NK-92 treated with Interleukin-12 subunit alpha and Interleukin-12 subunit beta, amount 100 ng/mL, for 24 hours (cell line): ENCODE results near the gene MSANTD3.
"Not testable (repeated sequence)": the region's sequence is repeated elsewhere in the genome, so short reads cannot be mapped to it uniquely, and the experiment has no call there.

ENCODE experiments used
- DNase-seq: peaks from one replicate; lab custom pipeline; 2025; lab: John Stamatoyannopoulos, UW

The MSANTD3 gene

GRCh38 chr9:100426530-100427365 is at the start of gene MSANTD3:
Gene MSANTD3, plus strand, starts transcription at chr9:100427143. Its CDS starts 14,796 bp downstream, at chr9:100441939.
- no peak for DNase-seq

- no peak for DNase-seq
These were observed 47.1 kb upstream of the MSANTD3 start for GRCh38 chr9:100379862-100380261.

DNA sequence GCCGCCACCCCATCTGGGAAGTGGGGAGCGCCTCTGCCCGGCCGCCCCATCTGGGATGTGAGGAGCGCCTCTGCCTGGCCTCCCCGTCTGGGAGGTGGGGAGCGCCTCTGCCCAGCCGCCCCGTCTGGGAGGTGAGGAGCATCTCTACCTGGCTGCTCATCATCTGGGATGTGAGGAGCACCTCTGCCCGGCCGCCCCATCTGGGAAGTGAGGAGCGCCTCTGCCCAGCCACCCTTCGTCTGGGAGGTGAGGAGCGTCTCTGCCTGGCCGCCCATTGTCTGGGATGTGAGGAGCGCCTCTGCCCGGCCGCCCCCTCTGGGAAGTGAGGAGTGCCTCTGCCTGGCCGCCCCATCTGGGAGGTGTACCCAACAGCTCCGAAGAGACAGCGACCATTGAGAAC is 34.0 kb upstream of the MSANTD3 start:
- DNase-seq = not testable (repeated sequence)

DNA sequence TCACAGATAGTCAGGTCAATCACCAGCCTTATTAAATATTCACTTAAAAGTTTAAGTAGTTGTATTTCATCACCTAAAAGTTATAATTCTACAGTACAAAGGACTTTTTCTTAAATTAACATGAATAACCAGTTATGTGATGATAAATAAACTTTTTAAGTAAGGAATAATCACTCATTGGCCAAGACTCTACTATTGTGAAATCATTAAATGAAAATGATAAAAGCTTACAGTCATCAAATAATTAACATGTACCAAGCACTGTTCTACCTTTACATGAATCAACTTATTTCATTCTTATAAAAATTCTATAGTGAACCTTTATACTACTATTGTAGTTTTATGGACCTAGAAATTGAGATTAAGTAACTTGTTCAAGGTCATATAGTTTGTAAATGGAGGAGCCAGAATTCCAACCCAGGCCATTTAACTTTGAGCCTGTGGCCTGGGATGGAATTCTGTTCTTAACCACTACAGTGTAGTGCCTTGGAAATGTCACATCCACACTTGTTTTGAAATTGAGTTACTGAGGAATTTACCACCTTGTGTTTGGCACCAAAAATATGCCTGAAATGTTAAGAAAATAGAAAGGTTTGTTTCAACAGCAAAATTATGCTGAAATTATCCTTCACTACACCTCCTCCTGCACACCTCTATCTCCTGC is 32.8 kb upstream of the MSANTD3 start:
- DNase-seq = no peak

DNA sequence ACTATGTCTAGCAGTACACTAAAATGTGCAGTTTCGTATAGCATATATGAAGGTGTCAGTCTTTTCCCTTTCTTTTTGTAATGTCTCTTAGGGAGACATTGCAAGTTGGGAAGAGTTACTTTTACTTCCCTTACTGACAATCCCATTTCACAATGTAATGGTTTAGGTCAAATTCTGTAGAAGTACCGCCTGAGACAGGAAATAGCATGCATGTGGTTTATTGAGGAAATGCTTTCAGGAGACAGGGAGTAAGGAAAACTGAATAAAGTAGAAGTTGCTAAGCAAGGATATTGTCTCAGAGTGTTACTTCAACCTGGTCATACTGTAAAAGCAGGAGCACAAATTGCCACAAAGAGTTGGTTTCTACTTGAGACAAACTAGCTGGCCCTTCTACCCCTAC is 32.1 kb upstream of the MSANTD3 start:
- no peak for DNase-seq

GRCh38 chr9:100396769-100397168 is 30.2 kb upstream of the MSANTD3 start:
- no peak for DNase-seq

- no peak for DNase-seq
These were observed 29.2 kb upstream of the MSANTD3 start for GRCh38 chr9:100397529-100398266.

DNA sequence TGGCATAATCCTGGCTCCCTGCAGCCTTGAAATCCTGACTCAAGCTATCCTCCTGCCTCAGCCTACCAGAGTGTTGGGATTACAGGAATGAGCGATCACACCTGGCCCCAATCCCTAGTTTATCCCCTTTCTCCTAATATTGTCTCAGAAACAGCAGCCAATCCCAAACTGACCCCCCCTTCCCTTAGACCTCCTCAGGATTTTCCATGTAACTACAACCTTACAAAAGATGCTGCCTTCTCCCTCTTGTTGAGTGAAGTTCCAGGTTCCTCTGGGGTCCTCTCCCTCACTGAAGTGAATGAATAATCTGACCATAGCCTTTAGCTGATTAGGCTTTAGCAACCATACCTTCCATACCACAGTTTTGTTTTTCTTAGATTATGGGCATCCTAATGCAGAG is 25.9 kb upstream of the MSANTD3 start:
- DNase-seq = no peak

- DNase-seq = no peak
These were observed 20.0 kb upstream of the MSANTD3 start for GRCh38 chr9:100406962-100407361.

- DNase-seq = no peak
These were observed 18.3 kb upstream of the MSANTD3 start for GRCh38 chr9:100408546-100409175.

GRCh38 chr9:100409176-100409556 is 17.8 kb upstream of the MSANTD3 start:
- DNase-seq = no peak

DNA sequence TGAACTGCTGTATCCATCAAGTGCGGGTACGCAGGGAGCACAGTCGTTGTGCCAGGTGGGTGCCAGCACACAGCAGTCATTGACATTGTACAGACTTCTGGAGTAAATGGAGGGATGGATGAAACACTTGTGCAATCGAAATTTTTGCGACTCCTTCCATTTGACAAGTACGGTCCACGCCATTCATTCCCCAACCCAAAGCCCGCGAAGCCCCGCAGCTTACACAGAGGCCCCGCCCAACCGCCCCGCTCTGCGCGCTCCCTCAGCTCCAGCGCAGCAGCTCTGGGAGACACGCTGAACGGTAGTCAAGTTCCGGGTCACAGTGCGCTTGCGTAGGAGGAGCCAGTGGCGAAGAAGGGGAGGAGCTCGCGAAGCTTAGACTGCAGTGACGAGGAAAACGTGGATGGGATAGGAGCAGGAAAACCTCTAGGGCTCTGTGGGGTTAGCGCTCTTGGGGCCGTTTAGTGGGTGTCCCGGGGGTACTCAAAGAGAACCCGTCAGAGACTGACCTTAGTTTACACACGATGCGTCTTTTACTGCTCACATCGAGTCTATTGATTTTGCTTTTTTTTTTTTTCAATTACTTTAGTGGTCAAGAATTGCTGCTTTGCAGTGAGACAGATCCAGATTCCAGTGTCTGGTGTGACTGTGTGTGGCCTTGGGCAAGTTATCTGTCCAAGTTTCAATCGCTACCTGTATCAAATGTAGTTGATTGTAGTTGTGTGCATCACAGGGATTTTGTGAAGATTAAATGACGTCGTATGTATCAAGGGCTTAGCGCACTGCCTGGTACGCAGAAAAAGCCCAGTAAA is 15.3 kb upstream of the MSANTD3 start:
- DNase-seq = peak; percentile 50

DNA sequence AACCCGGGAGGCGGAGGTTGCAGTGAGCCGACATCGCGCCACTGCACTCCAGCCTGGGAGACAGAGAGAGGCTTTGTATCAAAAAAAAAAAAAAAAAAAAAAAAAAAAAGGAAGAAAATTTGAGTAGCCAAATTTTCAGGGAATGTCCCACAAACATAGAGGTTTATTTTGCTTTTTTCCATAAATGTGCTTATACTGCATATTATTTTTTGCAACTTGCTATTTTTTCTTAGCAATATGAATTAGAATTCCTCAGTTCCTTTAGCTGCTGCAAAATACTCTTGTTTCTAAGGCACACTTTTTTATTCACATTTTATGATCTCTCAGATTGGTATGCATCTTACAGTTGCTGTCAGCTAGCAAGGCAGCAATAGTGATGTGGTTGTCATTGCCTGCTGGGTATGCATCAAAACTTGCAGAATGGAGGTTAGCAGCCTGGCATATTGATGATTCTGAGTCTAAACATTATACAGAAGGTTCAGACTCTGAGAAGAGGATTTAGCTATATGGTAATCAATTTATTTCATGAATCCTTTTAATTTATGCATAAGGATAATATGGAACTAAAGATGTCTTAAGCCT is 13.0 kb upstream of the MSANTD3 start:
- no peak for DNase-seq

DNA sequence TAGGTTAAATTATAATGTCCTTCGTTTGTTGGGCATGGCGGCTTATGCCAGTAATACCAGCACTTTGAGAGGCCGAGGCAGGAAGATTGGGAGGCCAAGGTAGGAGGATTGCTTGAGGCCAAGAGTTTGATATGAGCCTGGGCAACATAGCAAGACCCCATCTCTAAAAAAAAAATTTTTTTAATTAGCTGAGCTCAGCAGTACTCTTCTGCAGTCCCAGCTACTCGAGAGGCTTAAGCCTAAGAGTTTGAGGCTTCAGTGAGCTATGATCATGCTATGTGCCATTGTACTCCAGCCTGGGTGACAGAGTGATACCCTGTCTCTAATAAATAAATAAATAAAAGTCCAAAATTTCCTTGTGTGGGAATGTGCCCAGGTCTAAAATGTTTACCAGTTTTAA is 9.1 kb upstream of the MSANTD3 start:
- DNase-seq = no peak

DNA sequence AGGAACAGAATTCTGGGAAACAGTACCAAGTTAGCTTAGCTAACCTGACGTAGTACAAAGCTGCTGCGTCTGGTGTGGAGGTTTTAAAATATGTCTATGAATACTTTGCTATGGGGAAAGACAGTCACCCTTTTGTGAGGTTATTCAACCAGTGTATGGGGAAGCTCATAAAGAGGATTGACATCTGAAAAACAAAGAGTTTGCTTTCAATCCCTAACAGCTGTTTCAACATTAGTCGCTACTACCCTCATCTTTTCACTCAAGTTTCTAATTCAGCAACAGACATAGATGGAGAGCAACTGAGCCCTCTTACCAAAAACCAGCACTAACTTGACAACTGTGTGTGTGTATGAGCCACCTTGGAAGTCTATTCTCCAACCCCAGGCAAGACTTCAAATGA is 7.8 kb upstream of the MSANTD3 start:
- no peak for DNase-seq

DNA sequence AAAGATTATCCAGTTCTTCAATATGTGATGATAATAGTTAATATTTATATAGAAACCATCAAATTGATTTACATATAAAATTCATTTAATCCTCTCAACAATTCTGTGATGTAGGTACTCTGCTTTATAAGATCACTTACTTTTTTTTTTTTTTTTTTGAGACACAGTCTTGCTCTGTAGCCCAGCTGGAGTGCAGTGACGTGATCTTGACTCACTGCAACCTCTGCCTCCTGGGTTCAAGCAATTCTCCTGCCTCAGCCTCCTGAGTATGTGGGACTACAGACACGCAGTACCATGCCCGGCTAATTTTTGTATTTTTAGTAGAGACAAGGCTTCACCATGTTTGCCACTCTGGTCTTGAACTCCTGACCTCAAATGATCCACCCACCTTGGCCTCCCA is 5.8 kb upstream of the MSANTD3 start:
- DNase-seq = not testable (repeated sequence)

DNA sequence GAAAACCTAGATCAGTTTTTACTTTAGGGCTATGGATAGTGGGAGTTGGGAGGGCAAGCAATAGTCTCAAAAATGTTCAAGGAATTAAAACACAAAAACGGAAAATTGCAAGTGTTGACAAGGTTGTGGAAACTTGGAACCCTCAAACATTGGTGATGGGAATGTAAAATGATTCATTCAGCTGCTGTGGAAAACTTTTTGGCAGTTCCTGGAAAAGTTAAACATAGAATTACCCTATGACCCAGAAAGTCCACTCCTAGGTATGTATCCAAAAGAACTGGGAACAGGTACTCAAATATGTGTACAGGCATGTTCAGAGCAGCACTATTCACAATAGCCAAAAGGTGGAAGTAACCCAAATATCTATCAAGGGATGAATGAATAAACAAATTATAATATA is 1.2 kb upstream of the MSANTD3 start:
- DNase-seq = no peak

GRCh38 chr9:100426189-100426529 is 784 bp upstream of the MSANTD3 start:
- no peak for DNase-seq

DNA sequence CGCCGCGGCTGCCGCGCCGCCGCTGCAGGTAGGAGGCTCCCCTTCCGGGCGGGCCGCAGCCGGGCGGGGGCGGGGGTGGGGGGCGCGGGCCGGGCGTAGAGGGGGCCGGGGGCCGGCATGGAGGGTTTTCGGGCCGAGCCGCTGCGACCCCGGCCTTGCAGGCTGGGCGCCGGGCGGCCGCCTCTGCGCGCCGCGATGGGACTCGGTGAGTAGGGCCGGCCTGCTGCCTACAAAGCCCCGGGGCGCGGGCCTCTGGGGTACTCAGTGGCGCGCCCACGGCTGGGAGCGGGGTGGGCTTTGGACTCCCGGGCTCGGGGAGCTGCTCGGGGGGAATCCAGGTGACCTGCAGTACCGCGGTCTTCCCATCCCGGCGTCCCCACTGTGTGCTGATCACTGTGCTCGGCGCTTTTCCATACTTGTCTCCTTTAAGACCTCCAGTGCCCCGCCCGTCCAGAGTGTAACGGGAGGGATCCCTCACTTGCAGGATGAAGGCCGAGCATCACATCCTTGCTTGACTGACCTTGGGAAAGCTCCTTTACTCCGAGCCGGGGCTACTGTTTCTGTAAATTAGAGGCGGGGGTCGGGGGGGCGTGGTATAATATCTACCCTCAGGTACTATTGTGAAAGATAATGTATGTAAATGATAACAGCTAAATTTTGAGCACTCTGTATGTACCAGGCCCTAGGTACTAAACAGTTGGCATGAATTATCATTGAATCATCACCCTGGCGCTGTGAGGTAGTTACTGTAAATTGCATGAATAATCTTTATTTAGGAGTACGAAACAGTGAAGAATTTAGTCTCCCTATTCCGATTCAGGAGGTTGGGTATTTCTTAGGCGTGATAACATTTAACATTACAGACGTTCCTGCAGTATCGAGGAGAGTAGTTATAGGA is 672 bp downstream of the MSANTD3 start:
- DNase-seq = no peak
